Prostate gland (tissue), 2 donors: ENCODE results near the gene MARCHF3. TPM values are rescaled to one million over a fixed set of nuclear protein-coding genes. Genes with fewer than 3 reads are reported as not detected.

Source experiments
- DNase-seq: peaks from one replicate; pipeline ENCODE4 v3.0.0-alpha.2; 2019; ENCODE audit warnings: low spot score
- H3K27ac ChIP-seq, 2 donors: fragments of 200-600 bp; sonication (generic); 2 replicates each; pipeline ENCODE4 v1.5.1; 2017 to 2019
- H3K27me3 ChIP-seq: fragments of 200-600 bp; sonication (generic); replicated peaks from 2 replicates; pipeline ENCODE4 v1.5.1; 2019; ENCODE audit not compliant: insufficient read depth
- H3K36me3 ChIP-seq, 2 donors: fragments of 200-600 bp; sonication (generic); 1 replicate in 1 of 2; 2 replicates in 1 of 2; pipeline versions ENCODE4 v1.5.1 to v1.8.1; 2017 to 2019
- H3K4me1 ChIP-seq: fragments of 200-600 bp; sonication (generic); replicated peaks from 2 replicates; pipeline ENCODE4 v1.5.1; 2019
- H3K4me3 ChIP-seq, 2 donors: fragments of 200-600 bp; sonication (generic); 2 replicates each; pipeline ENCODE4 v1.5.1; 2017 to 2019
- H3K9me3 ChIP-seq: fragments of 200-600 bp; sonication (generic); 2 replicates; pipeline ENCODE4 v1.5.1; 2017
- CTCF ChIP-seq, 4 experiments: fragments of 200-600 bp in 2 of 4; fragments of 450-650 bp in 2 of 4; sonication (generic) in 2 of 4; IDR thresholded peaks; 1 replicate in 3 of 4; 2 replicates in 1 of 4; pipeline ENCODE4 v1.5.1; 2016 to 2019; ENCODE audit warnings: antibody characterized with exemption in 4 of 4, mild to moderate bottlenecking in 2 of 4, moderate library complexity in 2 of 4
- POLR2A ChIP-seq: fragments of 450-650 bp; IDR thresholded peaks from one replicate; pipeline ENCODE4 v1.6.1; 2016; ENCODE audit warnings: antibody characterized with exemption, mild to moderate bottlenecking
- POLR2AphosphoS5 ChIP-seq: sonication (generic); formaldehyde crosslinking; IDR thresholded peaks from one replicate; pipeline ENCODE4 v1.6.1; 2017; ENCODE audit warnings: antibody characterized with exemption
- WGBS: methylation state at CpG from one replicate; pipeline ENCODE4 v1.1.5; 2018; 5-methylcytosine and 5-hydroxymethylcytosine counted together
- intact Hi-C: fragments of 100-400 bp; cut with DNase I; formaldehyde crosslinking; loops from one replicate; pipeline ENCODE4 v1.14.2; 2022
- total RNA-seq, 2 donors: library from RNA; depleted of rRNA; stranded (reverse); fragments of >200 nt; gene quantifications; one replicate each; pipeline ENCODE4 v1.1.0, GENCODE V29; 2016

Gene MARCHF3
- total RNA-seq, 2 donors from 2014 or later = 1.2 to 21.1 TPM

- H3K36me3 ChIP-seq = no peaks in the 10 kb centered on the region
- 73% methylated on average over 3 of the region's 3 CpGs for WGBS
- intact Hi-C loops = no loop called here
- no peak overlapping the region for H3K4me3 ChIP-seq
- H3K4me1 ChIP-seq = no peaks in the 10 kb centered on the region
- no peaks in the 10 kb centered on the region for H3K9me3 ChIP-seq
- H3K27ac ChIP-seq = no peak overlapping the region
- no peak for TF ChIP-seq POLR2AphosphoS5
- no peak for TF ChIP-seq CTCF (IDR thresholded peaks at IDR 0.05)
- no peak for TF ChIP-seq POLR2A
- H3K27me3 ChIP-seq = no peaks in the 10 kb centered on the region
- DNase-seq = no peak
Observed at GRCh38 chr5:127074466-127074865, 44.1 kb upstream of the MARCHF3 start.

GRCh38 chr5:127072861-127073846, 42.8 kb upstream of the MARCHF3 start, which contains the start of gene C5orf63:
Gene C5orf63, minus strand, starts transcription at chr5:127073502. Its CDS starts 14,507 bp downstream, at chr5:127058995.
- peak within 1 kb of the TSS; percentile 21 to 66 for H3K27ac ChIP-seq
- intact Hi-C loops = no loop called here
- H3K36me3 ChIP-seq = no peaks in the 10 kb centered on the region
- peak within 1 kb of the TSS; percentile 54 to 56 for H3K4me3 ChIP-seq
- H3K9me3 ChIP-seq = no peaks in the 10 kb centered on the region
- no peaks in the 10 kb centered on the region for H3K4me1 ChIP-seq
- peak in 2 of 4 experiments; percentile 45 to 52 for TF ChIP-seq CTCF (IDR thresholded peaks at IDR 0.05)
- TF ChIP-seq POLR2A = no peak
- TF ChIP-seq POLR2AphosphoS5 = peak; percentile 18
- DNase-seq = peak; percentile 25
- 19% methylated on average over 55 of the region's 56 CpGs for WGBS
- no peaks in the 10 kb centered on the region for H3K27me3 ChIP-seq

DNA sequence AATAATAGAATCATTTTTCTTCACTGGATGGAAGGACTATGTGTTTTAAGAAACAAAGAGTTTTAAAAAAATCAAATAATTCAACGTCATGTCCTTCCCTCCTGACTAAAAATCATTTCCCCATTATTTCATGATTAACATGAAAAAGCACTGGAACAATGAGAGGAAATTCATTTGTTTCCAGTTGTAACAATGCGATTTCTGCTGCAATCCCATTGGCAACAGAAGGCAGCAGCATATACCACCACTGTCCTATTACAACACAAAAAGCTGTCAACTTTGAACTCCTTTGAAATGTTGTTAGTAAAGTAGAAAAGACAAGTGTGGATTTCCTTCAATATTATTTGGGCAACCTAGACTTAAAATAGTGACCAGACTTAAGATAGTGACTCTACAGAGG, 39.9 kb upstream of the MARCHF3 start:
- intact Hi-C loops = no loop called here
- TF ChIP-seq CTCF (IDR thresholded peaks at IDR 0.05) = no peak
- no peak for TF ChIP-seq POLR2A
- no peak for TF ChIP-seq POLR2AphosphoS5
- H3K4me1 ChIP-seq = no peaks in the 10 kb centered on the region
- H3K27ac ChIP-seq = no peak overlapping the region
- no peaks in the 10 kb centered on the region for H3K9me3 ChIP-seq
- DNase-seq = no peak
- WGBS = 90% methylated on average over 2 of the region's 2 CpGs
- H3K36me3 ChIP-seq = no peaks in the 10 kb centered on the region
- H3K4me3 ChIP-seq = no peak overlapping the region
- no peaks in the 10 kb centered on the region for H3K27me3 ChIP-seq

DNA sequence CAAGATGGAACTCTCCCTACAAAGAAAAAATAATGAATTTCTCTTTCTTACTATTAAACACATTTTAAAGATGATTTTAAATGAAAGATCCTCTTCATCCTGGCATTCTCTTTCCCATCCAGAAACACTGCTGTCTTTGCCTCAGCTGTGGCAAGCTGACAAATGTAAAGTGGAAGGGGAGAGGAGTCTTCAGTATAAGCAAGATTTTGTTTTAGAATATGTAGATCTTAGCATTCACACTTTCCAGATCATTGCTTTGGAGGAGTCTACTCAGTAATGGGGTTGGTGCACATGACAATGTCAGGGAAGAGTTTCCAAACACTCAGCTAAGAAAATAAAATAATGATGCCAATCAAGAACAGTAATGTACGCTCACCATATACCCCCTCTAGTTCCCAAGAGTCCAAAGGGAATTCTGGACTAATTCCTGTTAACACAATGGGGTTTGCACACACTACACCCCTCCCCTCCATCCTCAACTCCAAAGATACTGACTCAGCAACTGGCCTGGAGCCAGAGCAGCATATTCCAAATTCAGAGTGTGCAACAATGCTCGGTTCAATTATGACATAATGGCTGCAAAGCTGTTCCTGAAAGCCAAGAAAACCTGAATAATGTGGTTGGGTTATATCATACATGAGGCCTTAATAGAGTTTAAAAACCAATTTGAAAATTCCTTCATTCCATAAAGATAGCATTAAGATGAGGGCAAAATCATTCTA, 38.3 kb upstream of the MARCHF3 start:
- Histone ChIP-seq H3K27me3 (no peaks in the 10 kb centered on the region), H3K4me3 (no peak overlapping the region), H3K4me1 (no peaks in the 10 kb centered on the region), H3K9me3 (no peaks in the 10 kb centered on the region), H3K27ac (no peak overlapping the region), H3K36me3 (no peaks in the 10 kb centered on the region)
- TF ChIP-seq POLR2AphosphoS5 (no peak), CTCF (IDR thresholded peaks at IDR 0.05) (no peak), POLR2A (no peak)
- intact Hi-C loops = no loop called here
- no peak for DNase-seq
- 62% methylated on average over 2 of the region's 2 CpGs for WGBS
